ENCODE results near the gene CEP152.

Gene CEP152

GRCh38 chr15:48696627-48697312, 114.1 kb downstream of the CEP152 start:
- no peak for DNase-seq (ENCODE audit: low spot score)

- no peak for DNase-seq (ENCODE audit: low spot score)
Measured at GRCh38 chr15:48695827-48696573, 114.9 kb downstream of the CEP152 start.

- DNase-seq (ENCODE audit: low spot score) = peak; percentile 75
Measured at GRCh38 chr15:48695088-48695826, 115.6 kb downstream of the CEP152 start.

DNA sequence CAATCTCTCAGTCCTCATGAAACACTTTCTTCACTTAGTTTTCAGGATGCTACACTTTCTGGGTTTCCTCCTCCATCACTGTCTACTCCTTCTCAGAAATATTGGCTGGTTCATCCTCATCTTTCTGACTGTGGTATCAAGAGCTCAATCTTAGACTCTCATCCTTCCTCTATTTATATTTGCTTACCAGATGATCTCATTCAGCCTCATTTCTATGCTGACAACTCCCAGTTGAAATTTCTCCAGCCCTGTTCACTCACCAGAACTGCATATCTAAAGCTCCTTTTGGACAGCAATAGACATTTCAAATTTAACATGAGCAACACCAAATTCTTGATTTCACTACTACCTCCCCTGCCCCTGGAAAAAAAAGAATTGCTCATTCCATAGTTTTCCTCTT, 117.4 kb downstream of the CEP152 start:
- DNase-seq (ENCODE audit: low spot score) = peak; percentile 55

DNA sequence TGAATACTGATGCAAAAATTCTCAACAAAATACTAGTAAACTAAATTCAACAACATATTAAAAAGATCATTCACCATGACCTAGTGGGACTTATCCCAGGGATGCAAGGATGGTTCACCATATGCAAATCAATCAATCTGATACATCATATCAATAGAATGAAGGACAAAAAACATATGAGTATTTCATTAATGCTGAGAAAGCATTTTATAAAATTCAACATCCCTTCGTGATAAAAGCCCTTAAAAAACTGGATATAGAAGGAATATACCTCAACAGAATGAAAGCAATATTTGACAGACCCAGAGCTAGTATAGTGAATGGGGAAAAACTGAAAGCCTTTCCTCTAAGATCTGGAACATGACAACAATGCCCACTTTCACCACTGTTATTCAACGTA, 122.4 kb downstream of the CEP152 start:
- DNase-seq (ENCODE audit: low spot score) = no peak

Data from AG20443 (cell line).